HL-60 (cell line): ENCODE measurements around the gene NAV2.

Source experiments
- DNase-seq, 2 experiments: peaks; one replicate each; pipeline ENCODE4 v3.0.0-alpha.2; 2010 to 2020; ENCODE audit warnings: low read depth in 1 of 2, low spot score in 1 of 2
- H3K27ac ChIP-seq: fragments of 250-450 bp; sonication (Bioruptor Pico); replicated peaks from 2 replicates; pipeline ENCODE4 v1.5.1; 2020; ENCODE audit warnings: mild to moderate bottlenecking, moderate library complexity
- H3K27me3 ChIP-seq: fragments of 250-450 bp; sonication (Bioruptor Pico); 2 replicates; pipeline ENCODE4 v1.5.1; 2021; ENCODE audit warnings: mild to moderate bottlenecking, moderate library complexity; ENCODE audit not compliant: insufficient read depth, poor library complexity, severe bottlenecking
- H3K4me3 ChIP-seq: replicated peaks from 2 replicates; pipeline ENCODE4 v1.5.1; 2011; ENCODE audit warnings: mild to moderate bottlenecking, control low read depth, low read length; ENCODE audit not compliant: insufficient read depth
- CTCF ChIP-seq: IDR thresholded peaks from one replicate; pipeline ENCODE4 v1.5.1; 2011; ENCODE audit warnings: low read length, control low read depth, inconsistent platforms; ENCODE audit not compliant: insufficient read depth
- GABPA ChIP-seq: IDR thresholded peaks from 2 replicates; pipeline ENCODE4 v1.6.1; 2012; ENCODE audit warnings: low read depth
- POLR2AphosphoS5 ChIP-seq: IDR thresholded peaks from 2 replicates; pipeline ENCODE4 v1.6.1; 2012; ENCODE audit warnings: low read depth
- REST ChIP-seq: IDR thresholded peaks from 2 replicates; pipeline ENCODE4 v1.6.1; 2012; ENCODE audit warnings: low read depth; ENCODE audit not compliant: insufficient replicate concordance
- SPI1 ChIP-seq: IDR thresholded peaks from 2 replicates; pipeline ENCODE4 v1.6.1; 2012; ENCODE audit warnings: low read depth, mild to moderate bottlenecking, borderline replicate concordance

NAV2 gene

GRCh38 chr11:19777039-19777376 lies 64.4 kb downstream of the NAV2 start:
- no peak for DNase-seq
- Histone ChIP-seq H3K27me3 (peaks cover 5% of the 10 kb centered on the region), H3K4me3 (no peak overlapping the region), H3K27ac (no peak overlapping the region)
- TF ChIP-seq GABPA (no peak), SPI1 (no peak), REST (no peak), POLR2AphosphoS5 (no peak), CTCF (no peak)

- Histone ChIP-seq H3K27ac (no peak overlapping the region), H3K4me3 (no peak overlapping the region), H3K27me3 (peaks cover 5% of the 10 kb centered on the region)
- DNase-seq, result no peak
- TF ChIP-seq REST (no peak), GABPA (no peak), POLR2AphosphoS5 (no peak), SPI1 (no peak), CTCF (no peak)
These were observed 64.9 kb downstream of the NAV2 start for GRCh38 chr11:19777377-19778102.

GRCh38 chr11:19779740-19780139 lies 67.1 kb downstream of the NAV2 start:
- no peak for DNase-seq
- TF ChIP-seq CTCF (no peak), SPI1 (no peak), POLR2AphosphoS5 (no peak), REST (no peak), GABPA (no peak)
- H3K27ac ChIP-seq, result no peak overlapping the region
- H3K4me3 ChIP-seq, result no peak overlapping the region
- H3K27me3 ChIP-seq, result peaks cover 5% of the 10 kb centered on the region
